Measurements from ENCODE around the gene PCDH20. TPM values are rescaled to one million over a fixed set of nuclear protein-coding genes. Genes with fewer than 3 reads are reported as not detected.
"Not testable (repeated sequence)": the region's sequence is repeated elsewhere in the genome, so short reads cannot be mapped to it uniquely, and the experiment has no call there.

Gene PCDH20
- total RNA-seq, 2 experiments from 2014 or later: not detected

- Mint-ChIP-seq H3K27ac (no peak overlapping the region), H3K27me3 (no peaks in the 10 kb centered on the region), H3K36me3 (no peaks in the 10 kb centered on the region), H3K4me1 (no peaks in the 10 kb centered on the region), H3K9me3 (ENCODE audit: low read depth) (peaks cover 3% of the 10 kb centered on the region), H3K4me3 (no peak overlapping the region)
- DNase-seq: no peak
- ATAC-seq: no peak
- CTCF ChIA-PET: no interaction called here
Measured at GRCh38 chr13:61406275-61406674, 9.4 kb downstream of the PCDH20 start.

GRCh38 chr13:61396121-61396520 lies 19.5 kb downstream of the PCDH20 start:
- no peak overlapping the region for H3K27ac Mint-ChIP-seq
- no peaks in the 10 kb centered on the region for H3K4me1 Mint-ChIP-seq
- no peaks in the 10 kb centered on the region for H3K36me3 Mint-ChIP-seq
- no peaks in the 10 kb centered on the region for H3K27me3 Mint-ChIP-seq
- CTCF ChIA-PET: no interaction called here
- ATAC-seq: no peak
- no peak overlapping the region for H3K4me3 Mint-ChIP-seq
- peaks cover 19% of the 10 kb centered on the region for H3K9me3 Mint-ChIP-seq (ENCODE audit: low read depth)
- no peak for DNase-seq

- Mint-ChIP-seq H3K27ac (no peak overlapping the region), H3K4me1 (no peaks in the 10 kb centered on the region), H3K36me3 (no peaks in the 10 kb centered on the region), H3K4me3 (no peak overlapping the region), H3K27me3 (no peaks in the 10 kb centered on the region), H3K9me3 (ENCODE audit: low read depth) (peaks cover 9% of the 10 kb centered on the region)
- DNase-seq: no peak
- CTCF ChIA-PET: no interaction called here
- no peak for ATAC-seq
Measured at GRCh38 chr13:61391426-61391825, 24.2 kb downstream of the PCDH20 start.

- ATAC-seq: no peak
- no peak for DNase-seq
- CTCF ChIA-PET: no interaction called here
- H3K9me3 Mint-ChIP-seq (ENCODE audit: low read depth): peaks cover 2% of the 10 kb centered on the region
- H3K27me3 Mint-ChIP-seq: no peaks in the 10 kb centered on the region
- no peaks in the 10 kb centered on the region for H3K4me1 Mint-ChIP-seq
- H3K4me3 Mint-ChIP-seq: no peak overlapping the region
- no peaks in the 10 kb centered on the region for H3K36me3 Mint-ChIP-seq
- H3K27ac Mint-ChIP-seq: no peak overlapping the region
Measured at GRCh38 chr13:61387694-61388093, 28.0 kb downstream of the PCDH20 start.

GRCh38 chr13:61383111-61383510 lies 32.5 kb downstream of the PCDH20 start:
- H3K36me3 Mint-ChIP-seq: no peaks in the 10 kb centered on the region
- H3K27me3 Mint-ChIP-seq: no peaks in the 10 kb centered on the region
- no peak for DNase-seq
- H3K27ac Mint-ChIP-seq: no peak overlapping the region
- no peaks in the 10 kb centered on the region for H3K4me1 Mint-ChIP-seq
- H3K9me3 Mint-ChIP-seq (ENCODE audit: low read depth): peaks cover 4% of the 10 kb centered on the region
- ATAC-seq: no peak
- H3K4me3 Mint-ChIP-seq: no peak overlapping the region
- CTCF ChIA-PET: no interaction called here

- no peaks in the 10 kb centered on the region for H3K4me1 Mint-ChIP-seq
- CTCF ChIA-PET: no interaction called here
- no peaks in the 10 kb centered on the region for H3K36me3 Mint-ChIP-seq
- H3K27ac Mint-ChIP-seq: no peak overlapping the region
- no peak overlapping the region for H3K4me3 Mint-ChIP-seq
- ATAC-seq (no peak), DNase-seq (no peak)
- H3K9me3 Mint-ChIP-seq (ENCODE audit: low read depth): no peaks in the 10 kb centered on the region
- no peaks in the 10 kb centered on the region for H3K27me3 Mint-ChIP-seq
Measured at GRCh38 chr13:61370520-61370919, 45.1 kb downstream of the PCDH20 start.

GRCh38 chr13:61364690-61365089 lies 51.0 kb downstream of the PCDH20 start:
- CTCF ChIA-PET; H3K9me3 Mint-ChIP-seq (ENCODE audit: low read depth); DNase-seq; H3K27me3 Mint-ChIP-seq; ATAC-seq; H3K27ac Mint-ChIP-seq; H3K36me3 Mint-ChIP-seq; H3K4me3 Mint-ChIP-seq; H3K4me1 Mint-ChIP-seq: not testable (repeated sequence)

GRCh38 chr13:61362522-61362921 lies 53.1 kb downstream of the PCDH20 start:
- Mint-ChIP-seq H3K36me3 (no peaks in the 10 kb centered on the region), H3K27ac (no peak overlapping the region), H3K27me3 (no peaks in the 10 kb centered on the region), H3K4me1 (no peaks in the 10 kb centered on the region), H3K9me3 (ENCODE audit: low read depth) (no peaks in the 10 kb centered on the region), H3K4me3 (no peak overlapping the region)
- ATAC-seq: no peak
- CTCF ChIA-PET: no interaction called here
- no peak for DNase-seq

All from activated CD8-positive, alpha-beta memory T cell treated with anti-CD3 and anti-CD28 coated beads, Interleukin-2, amount 10 ng/mL, durations not matched to agents 7 days and 5 days (primary cell).